ENCODE results near the gene POLR2I.
A peak's percentile ranks its signal among the peaks of the same experiment; 100 is the strongest.

POLR2I gene

GRCh38 chr19:36149673-36150406 lies 35.2 kb upstream of the POLR2I start:
- Histone ChIP-seq H3K4me1 (ENCODE audit: control insufficient read depth in 5 of 5, insufficient read depth in 5 of 5, low read length in 5 of 5) (peaks cover 3 to 27% (median 22%) of the 10 kb centered on the region in 5 donors), H3K27me3 (ENCODE audit: control insufficient read depth in 5 of 5, insufficient read depth in 4 of 5, low read length in 5 of 5) (no peaks in the 10 kb centered on the region), H3K4me3 (ENCODE audit: low read depth in 1 of 5, low read length in 5 of 5) (no peak overlapping the region), H3K9ac (ENCODE audit: low read length in 5 of 5) (no peak overlapping the region), H3K36me3 (ENCODE audit: control insufficient read depth in 5 of 5, insufficient read depth in 5 of 5, low read length in 5 of 5) (peaks cover 4 to 57% (median 54%) of the 10 kb centered on the region in 5 donors), H3K27ac (ENCODE audit: low read depth, low read length) (peak overlapping the region; percentile 90), H3K9me3 (ENCODE audit: control insufficient read depth in 5 of 5, low read length in 5 of 5) (no peaks in the 10 kb centered on the region)

GRCh38 chr19:36144624-36145023 lies 29.9 kb upstream of the POLR2I start:
- Histone ChIP-seq H3K36me3 (ENCODE audit: control insufficient read depth in 5 of 5, insufficient read depth in 5 of 5, low read length in 5 of 5) (peaks cover 7 to 68% (median 62%) of the 10 kb centered on the region in 5 donors), H3K27ac (ENCODE audit: low read depth, low read length) (no peak overlapping the region), H3K9ac (ENCODE audit: low read length in 5 of 5) (no peak overlapping the region), H3K27me3 (ENCODE audit: control insufficient read depth in 5 of 5, insufficient read depth in 4 of 5, low read length in 5 of 5) (no peaks in the 10 kb centered on the region), H3K9me3 (ENCODE audit: control insufficient read depth in 5 of 5, low read length in 5 of 5) (no peaks in the 10 kb centered on the region), H3K4me1 (ENCODE audit: control insufficient read depth in 5 of 5, insufficient read depth in 5 of 5, low read length in 5 of 5) (peaks cover 0 to 16% (median 10%) of the 10 kb centered on the region in 5 donors), H3K4me3 (ENCODE audit: low read depth in 1 of 5, low read length in 5 of 5) (no peak overlapping the region)

- Histone ChIP-seq H3K9me3 (ENCODE audit: control insufficient read depth in 5 of 5, low read length in 5 of 5) (no peaks in the 10 kb centered on the region), H3K36me3 (ENCODE audit: control insufficient read depth in 5 of 5, insufficient read depth in 5 of 5, low read length in 5 of 5) (peaks cover 5 to 48% (median 47%) of the 10 kb centered on the region in 5 donors), H3K9ac (ENCODE audit: low read length in 5 of 5) (no peak overlapping the region), H3K4me1 (ENCODE audit: control insufficient read depth in 5 of 5, insufficient read depth in 5 of 5, low read length in 5 of 5) (peaks cover 0 to 22% (median 15%) of the 10 kb centered on the region in 5 donors), H3K27me3 (ENCODE audit: control insufficient read depth in 5 of 5, insufficient read depth in 4 of 5, low read length in 5 of 5) (no peaks in the 10 kb centered on the region), H3K27ac (ENCODE audit: low read depth, low read length) (no peak overlapping the region), H3K4me3 (ENCODE audit: low read depth in 1 of 5, low read length in 5 of 5) (no peak overlapping the region)
Measured at GRCh38 chr19:36142496-36142895, 27.8 kb upstream of the POLR2I start.

GRCh38 chr19:36142046-36142445 lies 27.4 kb upstream of the POLR2I start:
- Histone ChIP-seq H3K36me3 (ENCODE audit: control insufficient read depth in 5 of 5, insufficient read depth in 5 of 5, low read length in 5 of 5) (peaks cover 4 to 45% (median 43%) of the 10 kb centered on the region in 5 donors), H3K27me3 (ENCODE audit: control insufficient read depth in 5 of 5, insufficient read depth in 4 of 5, low read length in 5 of 5) (no peaks in the 10 kb centered on the region), H3K4me3 (ENCODE audit: low read depth in 1 of 5, low read length in 5 of 5) (no peak overlapping the region), H3K9ac (ENCODE audit: low read length in 5 of 5) (no peak overlapping the region), H3K9me3 (ENCODE audit: control insufficient read depth in 5 of 5, low read length in 5 of 5) (no peaks in the 10 kb centered on the region), H3K4me1 (ENCODE audit: control insufficient read depth in 5 of 5, insufficient read depth in 5 of 5, low read length in 5 of 5) (peaks cover 0 to 22% (median 17%) of the 10 kb centered on the region in 5 donors), H3K27ac (ENCODE audit: low read depth, low read length) (peak overlapping the region; percentile 57)

DNA sequence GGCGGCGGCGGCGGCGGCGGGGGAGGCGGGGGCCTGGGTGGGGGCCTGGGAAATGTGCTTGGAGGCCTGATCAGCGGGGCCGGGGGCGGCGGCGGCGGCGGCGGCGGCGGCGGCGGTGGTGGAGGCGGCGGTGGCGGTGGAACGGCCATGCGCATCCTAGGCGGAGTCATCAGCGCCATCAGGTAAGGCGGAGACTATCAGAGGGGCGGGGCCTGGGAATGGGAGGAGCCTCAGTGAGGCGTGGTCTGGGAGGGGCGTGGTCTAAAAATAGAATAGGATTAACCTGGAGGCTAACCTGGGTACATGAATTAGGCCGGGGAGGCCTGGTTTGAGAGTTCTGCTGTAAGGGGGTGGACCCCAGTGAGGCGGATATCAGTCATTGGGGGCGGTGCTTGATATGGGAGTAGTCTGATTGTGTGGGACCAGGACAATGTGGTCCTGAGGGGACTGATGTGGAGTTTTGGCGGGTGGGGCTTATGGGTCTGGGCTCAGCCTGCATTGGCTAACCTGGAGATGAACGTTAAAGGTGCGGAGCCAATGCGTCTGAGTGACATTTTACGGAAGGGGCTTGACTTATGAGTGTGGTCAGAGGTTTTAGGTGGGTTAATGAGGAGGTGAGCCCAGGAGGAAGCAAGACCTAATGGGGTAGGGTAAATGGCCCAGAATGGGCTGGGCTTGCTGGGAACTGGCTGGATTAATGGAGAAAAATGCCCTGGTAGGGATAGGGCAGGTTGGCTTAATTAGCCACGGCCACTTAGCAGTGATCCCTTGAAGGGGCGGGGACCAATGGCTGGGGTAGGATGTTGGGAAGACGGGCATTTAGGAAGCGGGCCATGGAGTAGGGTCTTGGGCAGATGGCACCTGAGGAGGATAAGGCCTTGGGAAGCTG lies 26.6 kb upstream of the POLR2I start:
- Histone ChIP-seq H3K27me3 (ENCODE audit: control insufficient read depth in 5 of 5, insufficient read depth in 4 of 5, low read length in 5 of 5) (no peaks in the 10 kb centered on the region), H3K4me1 (ENCODE audit: control insufficient read depth in 5 of 5, insufficient read depth in 5 of 5, low read length in 5 of 5) (peaks cover 0 to 25% (median 22%) of the 10 kb centered on the region in 5 donors), H3K4me3 (ENCODE audit: low read depth in 1 of 5, low read length in 5 of 5) (peak overlapping the region in 4 of 5 donors; percentile 50 to 99 (median 96)), H3K27ac (ENCODE audit: low read depth, low read length) (peak overlapping the region; percentile 99), H3K9me3 (ENCODE audit: control insufficient read depth in 5 of 5, low read length in 5 of 5) (no peaks in the 10 kb centered on the region), H3K36me3 (ENCODE audit: control insufficient read depth in 5 of 5, insufficient read depth in 5 of 5, low read length in 5 of 5) (peaks cover 3 to 38% (median 36%) of the 10 kb centered on the region in 5 donors), H3K9ac (ENCODE audit: low read length in 5 of 5) (peak overlapping the region in 2 of 5 donors; percentile 2 to 37)

DNA sequence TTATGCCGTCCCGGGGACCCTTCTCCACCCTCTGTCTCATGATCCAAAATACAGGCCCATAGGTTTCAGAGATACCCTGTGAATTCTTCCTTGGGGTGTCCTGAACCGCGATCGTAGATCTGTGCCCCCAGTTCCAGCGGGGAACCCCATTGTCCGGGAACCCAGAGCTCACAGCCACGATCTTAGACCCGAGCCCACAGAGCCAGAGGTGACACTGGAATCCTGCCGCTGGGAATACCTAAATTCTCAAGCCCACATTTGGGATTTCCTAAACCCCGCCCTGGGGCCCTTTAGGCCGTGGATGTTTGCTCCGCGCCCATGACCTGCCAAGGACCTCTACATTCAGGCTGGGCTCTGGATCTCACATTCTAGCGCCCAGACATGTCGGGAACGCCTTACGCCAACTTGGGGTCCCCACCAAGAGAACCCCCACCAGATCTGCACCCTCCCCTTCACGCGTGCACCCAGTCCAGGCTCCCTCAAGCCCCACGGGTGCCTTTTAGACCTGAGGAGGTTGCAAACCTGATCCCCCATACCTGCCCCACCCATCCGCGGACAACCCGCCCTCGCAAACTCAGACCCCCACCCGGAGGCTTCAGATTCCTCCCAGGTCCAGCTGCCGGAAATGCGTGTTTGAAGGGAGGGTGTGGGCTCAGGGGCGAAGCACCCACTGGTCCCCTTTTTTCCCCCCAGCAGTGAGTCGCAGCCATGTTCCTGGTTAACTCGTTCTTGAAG lies 25.8 kb upstream of the POLR2I start:
- peaks cover 3 to 30% (median 28%) of the 10 kb centered on the region in 5 donors for H3K36me3 ChIP-seq (ENCODE audit: control insufficient read depth in 5 of 5, insufficient read depth in 5 of 5, low read length in 5 of 5)
- no peaks in the 10 kb centered on the region for H3K9me3 ChIP-seq (ENCODE audit: control insufficient read depth in 5 of 5, low read length in 5 of 5)
- no peaks in the 10 kb centered on the region for H3K27me3 ChIP-seq (ENCODE audit: control insufficient read depth in 5 of 5, insufficient read depth in 4 of 5, low read length in 5 of 5)
- H3K4me1 ChIP-seq (ENCODE audit: control insufficient read depth in 5 of 5, insufficient read depth in 5 of 5, low read length in 5 of 5): peaks cover 0 to 25% (median 22%) of the 10 kb centered on the region in 5 donors
- H3K4me3 ChIP-seq (ENCODE audit: low read depth in 1 of 5, low read length in 5 of 5): peak overlapping the region; percentile 87 to 99 (median 97)
- H3K9ac ChIP-seq (ENCODE audit: low read length in 5 of 5): peak overlapping the region; percentile 99 to 100 (median 100)
- peak overlapping the region; percentile 99 for H3K27ac ChIP-seq (ENCODE audit: low read depth, low read length)

GRCh38 chr19:36139473-36140303 lies 25.0 kb upstream of the POLR2I start, which contains the start of gene CAPNS1:
Gene CAPNS1, plus strand, starts transcription at chr19:36140066. Its CDS starts 946 bp downstream, at chr19:36141012.
- Histone ChIP-seq H3K36me3 (ENCODE audit: control insufficient read depth in 5 of 5, insufficient read depth in 5 of 5, low read length in 5 of 5) (peaks cover 2 to 22% (median 21%) of the 10 kb centered on the region in 5 donors), H3K27ac (ENCODE audit: low read depth, low read length) (peak within 1 kb of the TSS; percentile 99), H3K27me3 (ENCODE audit: control insufficient read depth in 5 of 5, insufficient read depth in 4 of 5, low read length in 5 of 5) (no peaks in the 10 kb centered on the region), H3K4me1 (ENCODE audit: control insufficient read depth in 5 of 5, insufficient read depth in 5 of 5, low read length in 5 of 5) (peaks cover 0 to 25% (median 22%) of the 10 kb centered on the region in 5 donors), H3K4me3 (ENCODE audit: low read depth in 1 of 5, low read length in 5 of 5) (peak within 1 kb of the TSS; percentile 87 to 99 (median 97)), H3K9ac (ENCODE audit: low read length in 5 of 5) (peak within 1 kb of the TSS; percentile 99 to 100 (median 100)), H3K9me3 (ENCODE audit: control insufficient read depth in 5 of 5, low read length in 5 of 5) (no peaks in the 10 kb centered on the region)

- Histone ChIP-seq H3K9me3 (ENCODE audit: control insufficient read depth in 5 of 5, low read length in 5 of 5) (no peaks in the 10 kb centered on the region), H3K27ac (ENCODE audit: low read depth, low read length) (peak overlapping the region; percentile 99), H3K27me3 (ENCODE audit: control insufficient read depth in 5 of 5, insufficient read depth in 4 of 5, low read length in 5 of 5) (no peaks in the 10 kb centered on the region), H3K4me3 (ENCODE audit: low read depth in 1 of 5, low read length in 5 of 5) (peak overlapping the region; percentile 82 to 98 (median 95)), H3K36me3 (ENCODE audit: control insufficient read depth in 5 of 5, insufficient read depth in 5 of 5, low read length in 5 of 5) (peaks cover 0 to 16% (median 15%) of the 10 kb centered on the region in 5 donors), H3K4me1 (ENCODE audit: control insufficient read depth in 5 of 5, insufficient read depth in 5 of 5, low read length in 5 of 5) (peaks cover 0 to 25% (median 22%) of the 10 kb centered on the region in 5 donors), H3K9ac (ENCODE audit: low read length in 5 of 5) (peak overlapping the region; percentile 89 to 100 (median 100))
Measured at GRCh38 chr19:36139120-36139472, 24.4 kb upstream of the POLR2I start.

Data from subcutaneous abdominal adipose tissue (tissue), 5 donors.